HEK293T (cell line): ENCODE results near the gene HPSE2.

Experiments used
- CTCF ChIA-PET: fragments of 350-600 bp; formaldehyde crosslinking; extraction: SDS; loops from one replicate; lab custom pipeline; 2021; ENCODE audit warnings: antibody characterized with exemption, inconsistent platforms; lab: Yijun Ruan, JAX
- POLR2A ChIA-PET: fragments of 350-600 bp; formaldehyde crosslinking; extraction: SDS; loops from one replicate; lab custom pipeline; 2020; ENCODE audit warnings: antibody characterized with exemption, inconsistent platforms; lab: Yijun Ruan, JAX
- DNase-seq: peaks from one replicate; pipeline ENCODE4 v3.0.0; 2012; ENCODE audit warnings: mixed read lengths; ENCODE audit errors: extremely low spot score
- ARNT ChIP-seq: fragments of 450-650 bp; IDR thresholded peaks from 2 replicates; pipeline ENCODE4 v1.6.1; 2017; ENCODE audit warnings: mild to moderate bottlenecking
- BHLHE40 ChIP-seq: fragments of 450-650 bp; IDR thresholded peaks from 2 replicates; pipeline ENCODE4 v1.6.1; 2016; ENCODE audit warnings: mild to moderate bottlenecking, moderate library complexity, borderline replicate concordance
- CTBP1 ChIP-seq: fragments of 450-650 bp; IDR thresholded peaks from 2 replicates; pipeline ENCODE4 v1.6.1; 2016; ENCODE audit warnings: borderline replicate concordance
- ELF4 ChIP-seq: fragments of 450-650 bp; IDR thresholded peaks from 2 replicates; pipeline ENCODE4 v1.6.1; 2017; ENCODE audit warnings: antibody characterized with exemption
- FOXA1 ChIP-seq: fragments of 450-650 bp; IDR thresholded peaks from 2 replicates; pipeline ENCODE4 v1.6.1; 2016; ENCODE audit warnings: mild to moderate bottlenecking
- FOXK2 ChIP-seq: fragments of 450-650 bp; IDR thresholded peaks from 2 replicates; pipeline ENCODE4 v1.6.1; 2016; ENCODE audit warnings: mild to moderate bottlenecking
- FOXM1 ChIP-seq: fragments of 450-650 bp; IDR thresholded peaks from 2 replicates; pipeline ENCODE4 v1.6.1; 2017; ENCODE audit warnings: mild to moderate bottlenecking, borderline replicate concordance
- HDGF ChIP-seq: fragments of 450-650 bp; IDR thresholded peaks from 2 replicates; pipeline ENCODE4 v1.6.1; 2017; ENCODE audit warnings: antibody characterized with exemption, borderline replicate concordance
- L3MBTL2 ChIP-seq: fragments of 450-650 bp; conservative IDR thresholded peaks from 2 replicates; pipeline ENCODE4 v1.6.1; 2016; ENCODE audit warnings: mild to moderate bottlenecking
- LEF1 ChIP-seq: fragments of 450-650 bp; IDR thresholded peaks from 2 replicates; pipeline ENCODE4 v1.6.1; 2017; ENCODE audit warnings: mild to moderate bottlenecking, borderline replicate concordance
- NFRKB ChIP-seq: fragments of 450-650 bp; IDR thresholded peaks from 2 replicates; pipeline ENCODE4 v1.6.1; 2016; ENCODE audit warnings: mild to moderate bottlenecking, moderate library complexity
- SP1 ChIP-seq: fragments of 450-650 bp; IDR thresholded peaks from 2 replicates; pipeline ENCODE4 v1.6.1; 2017
- SUZ12 ChIP-seq: fragments of 450-650 bp; IDR thresholded peaks from 2 replicates; pipeline ENCODE4 v1.6.1; 2016; ENCODE audit warnings: mild to moderate bottlenecking
- TARDBP ChIP-seq: fragments of 450-650 bp; IDR thresholded peaks from 2 replicates; pipeline ENCODE4 v1.6.1; 2016
- ZNF384 ChIP-seq: fragments of 450-650 bp; IDR thresholded peaks from 2 replicates; pipeline ENCODE4 v1.6.1; 2016
- TF ChIP-seq, protein P1 (sequence below): fragments of 450-650 bp; IDR thresholded peaks from 2 replicates; pipeline ENCODE4 v1.6.1; 2016

Gene HPSE2

DNA sequence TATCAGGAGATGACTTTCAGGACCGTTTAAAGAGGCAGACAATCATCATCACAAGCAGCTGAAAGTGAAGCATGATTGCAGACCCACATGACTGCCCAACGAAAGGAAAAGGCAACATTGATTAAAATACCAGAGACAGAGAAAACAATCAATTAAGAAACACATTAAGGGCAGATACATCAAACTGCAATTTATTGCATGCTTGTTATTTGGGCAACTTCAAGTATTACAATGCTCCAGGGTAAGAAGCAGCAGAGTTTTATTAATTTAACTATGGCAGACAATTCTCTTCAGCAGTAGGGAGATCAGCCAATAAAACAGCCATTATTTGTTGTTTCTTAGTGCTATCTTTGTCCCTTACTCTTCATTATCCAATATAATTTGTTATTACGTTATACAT lies 421.2 kb downstream of the HPSE2 start:
- no peak for DNase-seq
- ChIA-PET CTCF (no interaction called here), POLR2A (no interaction called here)
- TF ChIP-seq BHLHE40 (no peak), ELF4 (no peak), SP1 (no peak), TARDBP (no peak), FOXK2 (no peak), HDGF (no peak), ZNF384 (no peak), FOXM1 (no peak), ARNT (no peak), LEF1 (no peak), NFRKB (no peak), L3MBTL2 (no peak), FOXA1 (no peak), SUZ12 (no peak), CTBP1 (no peak)
- TF ChIP-seq, protein P1, sequence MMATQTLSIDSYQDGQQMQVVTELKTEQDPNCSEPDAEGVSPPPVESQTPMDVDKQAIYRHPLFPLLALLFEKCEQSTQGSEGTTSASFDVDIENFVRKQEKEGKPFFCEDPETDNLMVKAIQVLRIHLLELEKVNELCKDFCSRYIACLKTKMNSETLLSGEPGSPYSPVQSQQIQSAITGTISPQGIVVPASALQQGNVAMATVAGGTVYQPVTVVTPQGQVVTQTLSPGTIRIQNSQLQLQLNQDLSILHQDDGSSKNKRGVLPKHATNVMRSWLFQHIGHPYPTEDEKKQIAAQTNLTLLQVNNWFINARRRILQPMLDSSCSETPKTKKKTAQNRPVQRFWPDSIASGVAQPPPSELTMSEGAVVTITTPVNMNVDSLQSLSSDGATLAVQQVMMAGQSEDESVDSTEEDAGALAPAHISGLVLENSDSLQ = no peak

DNA sequence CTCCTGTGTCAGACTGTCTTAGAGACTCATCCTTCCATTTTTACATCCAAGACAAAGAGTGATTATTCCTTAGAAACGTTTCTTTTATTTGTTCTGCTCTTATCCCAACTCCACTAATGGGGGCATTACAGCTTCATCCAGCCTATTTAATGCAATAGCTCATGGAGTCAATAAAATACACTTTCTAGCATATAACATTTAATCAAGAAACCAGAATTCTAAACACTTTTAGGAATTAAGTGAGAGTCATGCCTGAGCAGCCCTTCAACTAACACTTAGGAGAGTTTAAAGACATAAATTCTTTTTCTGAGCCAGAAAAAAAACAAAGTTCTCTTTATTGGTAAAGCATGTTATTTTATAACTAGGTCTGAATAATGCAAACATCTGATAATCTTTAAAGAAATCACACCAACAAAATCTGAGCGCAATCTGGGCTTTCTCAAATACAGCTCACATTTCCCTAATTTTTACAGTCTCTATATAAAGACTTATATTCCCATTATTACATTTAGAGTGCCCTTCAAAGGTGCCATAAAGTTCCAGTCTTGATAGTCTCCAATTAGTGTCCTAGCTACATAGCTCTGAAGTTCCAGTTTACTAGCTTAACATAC lies 427.3 kb downstream of the HPSE2 start:
- ChIA-PET CTCF (no interaction called here), POLR2A (no interaction called here)
- no peak for DNase-seq
- TF ChIP-seq, protein P1 = no peak
- TF ChIP-seq SUZ12 (no peak), ZNF384 (no peak), ARNT (no peak), TARDBP (no peak), NFRKB (no peak), HDGF (no peak)

DNA sequence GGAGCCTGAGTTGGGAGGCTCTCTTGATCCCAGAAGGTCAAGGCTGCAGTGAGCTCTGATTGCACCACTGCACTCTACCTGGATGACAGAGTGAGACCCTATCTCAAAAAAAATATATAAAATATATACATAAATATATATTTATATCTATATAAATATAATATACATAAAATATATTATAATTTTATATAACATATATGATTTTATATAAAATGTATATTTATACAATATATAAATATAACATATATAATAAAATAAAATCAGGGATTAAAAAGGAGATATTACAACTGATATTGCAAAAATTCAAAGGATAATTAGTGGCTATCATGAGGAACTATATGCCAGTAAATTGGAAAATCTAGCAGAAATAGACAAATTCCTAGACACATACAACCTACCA lies 435.4 kb downstream of the HPSE2 start:
- no peak for DNase-seq
- TF ChIP-seq, protein P1 = no peak
- no peak for TF ChIP-seq L3MBTL2
- no peak for TF ChIP-seq SUZ12
- TF ChIP-seq SP1 = no peak
- no peak for TF ChIP-seq BHLHE40
- no peak for TF ChIP-seq ARNT
- TF ChIP-seq NFRKB = no peak
- TF ChIP-seq FOXK2 = no peak
- no peak for TF ChIP-seq CTBP1
- no peak for TF ChIP-seq TARDBP
- TF ChIP-seq FOXA1 = no peak
- no peak for TF ChIP-seq FOXM1
- TF ChIP-seq ZNF384 = no peak
- ChIA-PET CTCF (no interaction called here), POLR2A (no interaction called here)

DNA sequence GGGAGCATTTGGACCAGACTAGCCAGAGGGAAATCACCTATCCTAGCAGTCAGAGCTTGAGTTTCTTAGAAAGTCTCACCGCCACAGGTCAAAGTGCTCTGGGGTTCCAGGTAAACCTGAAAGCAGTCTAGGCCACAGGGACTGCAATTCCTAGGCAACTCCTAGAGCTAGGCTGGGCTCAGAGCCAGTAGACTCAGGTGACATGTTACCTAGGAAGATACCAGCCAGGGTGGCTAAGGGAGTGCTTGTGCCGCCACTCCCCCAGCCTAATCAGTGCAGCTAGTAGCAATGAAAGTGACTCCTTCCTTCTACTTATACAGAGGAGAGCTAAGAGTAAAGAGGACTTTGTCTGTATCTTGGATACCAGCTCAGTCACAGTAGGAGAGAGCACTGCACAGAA lies 440.2 kb downstream of the HPSE2 start:
- ChIA-PET CTCF (no interaction called here), POLR2A (no interaction called here)
- DNase-seq = no peak
- TF ChIP-seq ELF4 (no peak), FOXA1 (no peak)

DNA sequence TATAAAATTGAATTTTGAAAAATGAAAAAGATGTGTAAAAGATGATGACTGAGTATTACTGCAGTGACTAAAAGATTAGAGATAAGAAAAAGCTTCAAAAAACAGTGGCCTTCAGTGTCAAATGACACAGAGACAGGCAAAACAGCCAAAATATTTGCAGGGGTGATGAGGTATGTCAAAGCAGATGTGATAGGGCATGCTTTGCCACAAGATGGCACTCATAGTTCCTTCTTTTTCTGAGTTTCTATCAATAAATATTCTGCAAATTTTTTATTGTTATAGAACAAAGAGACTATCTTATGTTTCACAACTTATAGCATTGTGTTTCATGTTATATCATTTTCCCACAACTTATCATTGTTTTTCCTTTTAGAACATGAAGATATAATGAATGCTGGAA lies 444.8 kb downstream of the HPSE2 start:
- no peak for TF ChIP-seq FOXK2
- no peak for TF ChIP-seq TARDBP
- no peak for TF ChIP-seq ARNT
- ChIA-PET POLR2A (no interaction called here), CTCF (no interaction called here)
- DNase-seq = peak; percentile 25

DNA sequence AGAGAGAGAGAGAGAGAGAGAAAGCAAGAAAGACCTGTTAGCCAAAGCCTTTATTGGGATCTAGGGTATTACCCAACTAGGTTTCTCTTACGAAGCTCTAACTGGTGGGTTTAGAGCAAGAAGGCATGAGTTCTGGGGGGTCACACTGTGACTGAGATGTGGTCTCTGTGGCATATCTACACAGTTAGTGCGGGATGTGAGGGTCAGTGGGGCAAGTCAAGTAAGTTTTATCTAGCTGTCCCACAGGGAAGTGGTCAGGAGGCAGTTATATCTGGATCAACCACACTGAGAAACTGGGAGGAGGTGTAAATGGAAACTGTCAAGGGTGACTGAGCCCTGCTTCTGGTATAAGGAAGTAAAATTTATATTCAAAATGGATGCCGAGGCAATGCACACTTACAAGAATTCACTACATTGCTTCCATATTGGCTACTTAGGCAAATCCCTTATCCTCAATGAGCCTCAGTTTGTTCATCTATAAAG lies 457.3 kb downstream of the HPSE2 start:
- TF ChIP-seq LEF1 (no peak), NFRKB (no peak), L3MBTL2 (no peak), FOXA1 (no peak), HDGF (no peak), TARDBP (no peak), BHLHE40 (no peak), FOXM1 (no peak), ELF4 (no peak), SP1 (no peak), ZNF384 (no peak), ARNT (no peak)
- TF ChIP-seq, protein P1 = no peak
- ChIA-PET POLR2A (no interaction called here), CTCF (no interaction called here)
- no peak for DNase-seq
